GM12878 (cell line): Measurements from ENCODE around the gene PHF10. TPM values are rescaled to one million over a fixed set of nuclear protein-coding genes. Genes with fewer than 3 reads are reported as not detected.

Experiments used
- ATAC-seq: fragments of 200-7000 bp; cut with Tn5 transposase; 3 replicates; pipeline ENCODE4 v1.9.1; 2020; ENCODE audit warnings: mild to moderate bottlenecking, moderate library complexity
- BruUV-seq: library from RNA; stranded (reverse); fragments of 400-500 nt; replicated peaks from 2 replicates; lab custom pipeline; 2021; lab: Mats Ljungman, UMichigan
- CTCF ChIA-PET: fragments of 300-600 bp; sonication (Branson Sonifier 250); formaldehyde crosslinking; extraction: SDS; loops from one replicate; lab custom pipeline; 2021; ENCODE audit warnings: inconsistent platforms; lab: Yijun Ruan, JAX
- POLR2A ChIA-PET: fragments of 350-600 bp; formaldehyde crosslinking; extraction: SDS; loops from one replicate; lab custom pipeline; 2021; ENCODE audit warnings: inconsistent platforms; lab: Charles Lee
- RAD21 ChIA-PET: fragments of 300-600 bp; sonication (Branson Sonifier 250); formaldehyde crosslinking; loops from one replicate; lab custom pipeline; 2023; ENCODE audit warnings: antibody characterized with exemption; ENCODE audit not compliant: unreplicated experiment; lab: Charles Lee
- SMC1A ChIA-PET: fragments of 300-600 bp; sonication (Branson Sonifier 250); formaldehyde crosslinking; loops from one replicate; lab custom pipeline; 2023; ENCODE audit not compliant: unreplicated experiment, uncharacterized antibody; lab: Charles Lee
- DNase-seq: peaks from one replicate; pipeline ENCODE4 v3.0.0-alpha.2; 2011; ENCODE audit warnings: low read depth, low spot score
- FAIRE-seq: peaks from 3 replicates; lab custom pipeline; 2011; peaks lifted over from hg19 to GRCh38; lab: Jason Lieb, UNC
- H2AFZ ChIP-seq: 2 replicates; pipeline ENCODE4 v1.6.0; 2011; ENCODE audit warnings: low read depth, low read length, control low read depth; ENCODE audit not compliant: control insufficient read depth
- H3K27ac ChIP-seq: 2 replicates; pipeline ENCODE4 v1.5.1; 2011; ENCODE audit warnings: control low read depth; ENCODE audit not compliant: control insufficient read depth, insufficient read depth
- H3K27me3 ChIP-seq, 2 experiments: replicated peaks in 1 of 2; 2 replicates each; pipeline versions ENCODE4 v1.6.0 to v1.6.1; 2011; ENCODE audit warnings: low read length in 1 of 2; ENCODE audit not compliant: control insufficient read depth in 2 of 2, insufficient read depth in 2 of 2
- H3K36me3 ChIP-seq, 2 experiments: 2 replicates each; pipeline ENCODE4 v1.5.1; 2011; ENCODE audit warnings: low read length in 1 of 2; ENCODE audit not compliant: control insufficient read depth in 2 of 2, insufficient read depth in 2 of 2
- H3K4me1 ChIP-seq: 2 replicates; pipeline ENCODE4 v1.6.1; 2011; ENCODE audit warnings: mild to moderate bottlenecking, low read length, moderate library complexity, mixed read lengths; ENCODE audit not compliant: control insufficient read depth, insufficient read depth
- H3K4me2 ChIP-seq: 2 replicates; pipeline ENCODE4 v1.6.0; 2011; ENCODE audit warnings: control low read depth; ENCODE audit not compliant: control insufficient read depth, insufficient read depth
- H3K4me3 ChIP-seq: fragments of 200-600 bp; sonication (generic); 2 replicates; pipeline ENCODE4 v1.5.1; 2016
- H3K79me2 ChIP-seq: 2 replicates; pipeline ENCODE4 v1.6.0; 2011; ENCODE audit warnings: low read length; ENCODE audit not compliant: control insufficient read depth, insufficient read depth
- H3K9ac ChIP-seq: 2 replicates; pipeline ENCODE4 v1.8.0; 2011; ENCODE audit warnings: low read length, control low read depth, mixed read lengths; ENCODE audit not compliant: control insufficient read depth, insufficient read depth
- H3K9me3 ChIP-seq: replicated peaks from 3 replicates; pipeline ENCODE4 v1.5.1; 2011; ENCODE audit warnings: mild to moderate bottlenecking, low read length; ENCODE audit not compliant: control insufficient read depth, insufficient read depth
- H4K20me1 ChIP-seq: 2 replicates; pipeline ENCODE4 v1.6.0; 2011; ENCODE audit not compliant: control insufficient read depth, insufficient read depth
- BCL3 ChIP-seq: IDR thresholded peaks from 2 replicates; pipeline ENCODE4 v1.6.1; 2011; ENCODE audit warnings: borderline replicate concordance, low read depth, mild to moderate bottlenecking, moderate library complexity, low read length; ENCODE audit not compliant: insufficient read depth, poor library complexity, severe bottlenecking
- CHD2 ChIP-seq: IDR thresholded peaks from 2 replicates; pipeline ENCODE4 v1.6.1; 2011; ENCODE audit warnings: low read depth, low read length, improper control_type of control experiment, borderline replicate concordance
- EED ChIP-seq: sonication (generic); IDR thresholded peaks from 2 replicates; pipeline ENCODE4 v1.6.1; 2016; ENCODE audit warnings: antibody characterized with exemption, low read depth
- HDAC6 ChIP-seq: fragments of 200-600 bp; sonication (generic); IDR thresholded peaks from one replicate; pipeline ENCODE4 v1.8.0; 2017; ENCODE audit warnings: antibody characterized with exemption; ENCODE audit not compliant: unreplicated experiment
- HDGF ChIP-seq: fragments of 450-650 bp; IDR thresholded peaks from 2 replicates; pipeline ENCODE4 v1.6.1; 2016; ENCODE audit warnings: antibody characterized with exemption
- MLLT1 ChIP-seq: fragments of 450-650 bp; IDR thresholded peaks from 2 replicates; pipeline ENCODE4 v1.6.1; 2016; ENCODE audit warnings: mild to moderate bottlenecking
- POLR2A ChIP-seq: IDR thresholded peaks from 2 replicates; pipeline ENCODE4 v1.6.1; 2011; ENCODE audit warnings: low read depth, mild to moderate bottlenecking, low read length
- POU2F2 ChIP-seq: IDR thresholded peaks from 3 replicates; pipeline ENCODE4 v1.6.1; 2011; ENCODE audit warnings: low read depth, mild to moderate bottlenecking, low read length, borderline replicate concordance
- RB1 ChIP-seq: fragments of 450-650 bp; formaldehyde crosslinking; IDR thresholded peaks from 2 replicates; pipeline ENCODE4 v1.6.1; 2017; ENCODE audit warnings: mild to moderate bottlenecking, borderline replicate concordance
- SMARCA5 ChIP-seq: fragments of 450-650 bp; IDR thresholded peaks from 2 replicates; pipeline ENCODE4 v1.6.1; 2017; ENCODE audit warnings: mild to moderate bottlenecking
- SPI1 ChIP-seq: IDR thresholded peaks from 2 replicates; pipeline ENCODE4 v1.6.1; 2011; ENCODE audit warnings: low read depth, mild to moderate bottlenecking, low read length, moderate library complexity, borderline replicate concordance; ENCODE audit not compliant: insufficient read depth
- WGBS: methylation state at CpG from one replicate; pipeline ENCODE4 v1.1.6; 2016; ENCODE audit warnings: low lambda C conversion rate; ENCODE audit not compliant: insufficient replicate concordance, insufficient coverage; ENCODE audit errors: missing lambda C conversion rate; 5-methylcytosine and 5-hydroxymethylcytosine counted together
- in situ Hi-C: fragments of 300-500 bp; cut with MboI; formaldehyde crosslinking; loops from 9 replicates; pipeline ENCODE4 v1.14.3; 2018; ENCODE audit warnings: mixed read lengths
- intact Hi-C: fragments of 100-400 bp; cut with micrococcal nuclease; formaldehyde crosslinking; loops from one replicate; pipeline ENCODE4 v1.14.2; 2022; ENCODE audit not compliant: unreplicated experiment
- polyA plus RNA-seq, 11 experiments: library from polyadenylated mRNA; depleted of rRNA in 4 of 11; unstranded in 6 of 11; stranded (reverse) in 5 of 11; fragments of >200 nt; fragmentation: Nextera tagmentation in 4 of 11; fragmentation: Illumina TruSeq in 1 of 11; extraction: Ambion mirVana in 4 of 11; extraction: Trizol in 1 of 11; gene quantifications; 1 replicate in 1 of 11; 2 replicates in 10 of 11; pipeline versions ENCODE4 v1.2.1 to v1.2.3, GENCODE V29; 2011 to 2016; ENCODE audit warnings: inconsistent platforms in 2 of 11, missing spikeins in 2 of 11, low read depth in 1 of 11
- total RNA-seq, 4 experiments: library from RNA; depleted of rRNA in 3 of 4; stranded (reverse); fragments of >200 nt in 3 of 4; fragmentation: Illumina TruSeq in 1 of 4; extraction: Trizol in 1 of 4; gene quantifications; 2 replicates each; pipeline versions ENCODE4 v1.2.1 to v1.2.3, GENCODE V29; 2013 to 2021
- TF ChIP-seq, protein P1 (sequence below): fragments of 450-650 bp; IDR thresholded peaks from 2 replicates; pipeline ENCODE4 v1.6.1; 2016; ENCODE audit warnings: mild to moderate bottlenecking

PHF10 gene
- total and polyA plus RNA-seq, 10 of the 15 experiments (the other 5 are each of a cell fraction or from before 2014, with no cell fraction given), result 3.8 to 35.6 (median 15.8) TPM

GRCh38 chr6:169695131-169695530, 29.2 kb downstream of the PHF10 start:
- Histone ChIP-seq H3K4me1 (no peaks in the 10 kb centered on the region), H3K4me3 (no peak overlapping the region), H3K4me2 (no peak overlapping the region), H3K79me2 (no peaks in the 10 kb centered on the region; the same call in 1 of the 2 replicates), H4K20me1 (no peaks in the 10 kb centered on the region), H3K36me3 (no peaks in the 10 kb centered on the region; a peak in 1 of 4 replicates), H3K9ac (no peak overlapping the region), H3K27ac (no peak overlapping the region), H2AFZ (no peak overlapping the region), H3K9me3 (no peaks in the 10 kb centered on the region; the same call in 2 of the 3 replicates), H3K27me3 (no peaks in the 10 kb centered on the region)
- in situ Hi-C loops, result no loop called here
- TF ChIP-seq SPI1, result no peak
- no peak for TF ChIP-seq RB1
- 98% methylated on average over 5 of the region's 5 CpGs for WGBS
- ChIA-PET RAD21 (no interaction called here), POLR2A (no interaction called here), CTCF (no interaction called here), SMC1A (no interaction called here)
- no peak for DNase-seq
- BruUV-seq, result no TSS peak
- intact Hi-C loops, result no loop called here
- no peak for ATAC-seq
- FAIRE-seq, result no peak

DNA sequence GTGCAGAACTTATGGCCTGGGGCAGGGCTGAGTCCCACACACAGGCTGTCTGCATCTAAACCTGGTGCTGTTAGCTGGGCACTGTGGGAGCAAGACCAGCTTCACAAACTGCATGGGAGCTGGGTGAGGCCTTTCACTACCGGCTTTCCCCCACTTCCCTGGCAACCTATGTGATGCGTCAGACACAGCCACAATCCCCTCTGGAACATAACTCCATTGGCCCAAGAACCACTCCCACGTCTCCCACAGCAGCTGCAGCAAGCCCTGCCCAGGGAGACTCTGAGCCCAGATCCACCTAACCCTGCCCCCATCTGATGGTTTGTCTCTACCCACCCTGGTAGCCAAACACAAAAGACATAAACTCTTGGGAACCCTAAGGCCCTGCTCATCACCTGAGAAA, 31.8 kb downstream of the PHF10 start:
- Histone ChIP-seq H3K9ac (no peak overlapping the region), H3K36me3 (no peaks in the 10 kb centered on the region; a peak in 1 of 4 replicates), H3K4me3 (no peak overlapping the region), H4K20me1 (no peaks in the 10 kb centered on the region), H2AFZ (no peak overlapping the region), H3K27me3 (no peaks in the 10 kb centered on the region), H3K4me1 (no peaks in the 10 kb centered on the region), H3K27ac (no peak overlapping the region), H3K4me2 (no peak overlapping the region), H3K79me2 (no peaks in the 10 kb centered on the region; the same call in 1 of the 2 replicates), H3K9me3 (no peaks in the 10 kb centered on the region; the same call in 2 of the 3 replicates)
- WGBS, result 97% methylated on average over 3 of the region's 3 CpGs
- no peak for FAIRE-seq
- ChIA-PET RAD21 (no interaction called here), POLR2A (interaction anchor here (0.8 kb wide), 1 partner anchor 9 kb away, joined by 3 read pairs; no protein-coding TSS in a partner anchor), CTCF (interaction anchor here (1.2 kb wide), 1 partner anchor 9 kb away, joined by 6 read pairs; the partner anchor contains the start of genes C6orf120 and WDR27), SMC1A (interaction anchor here (1.9 kb wide), 1 partner anchor 17 kb away, joined by 6 read pairs; no protein-coding TSS in a partner anchor)
- BruUV-seq, result no TSS peak
- intact Hi-C loops, result no loop called here
- no peak for ATAC-seq
- in situ Hi-C loops, result no loop called here
- no peak for DNase-seq
- TF ChIP-seq MLLT1 (no peak), HDGF (no peak), SMARCA5 (no peak), POU2F2 (no peak), POLR2A (no peak), HDAC6 (no peak), CHD2 (no peak), BCL3 (no peak), EED (no peak)
- TF ChIP-seq, protein P1, sequence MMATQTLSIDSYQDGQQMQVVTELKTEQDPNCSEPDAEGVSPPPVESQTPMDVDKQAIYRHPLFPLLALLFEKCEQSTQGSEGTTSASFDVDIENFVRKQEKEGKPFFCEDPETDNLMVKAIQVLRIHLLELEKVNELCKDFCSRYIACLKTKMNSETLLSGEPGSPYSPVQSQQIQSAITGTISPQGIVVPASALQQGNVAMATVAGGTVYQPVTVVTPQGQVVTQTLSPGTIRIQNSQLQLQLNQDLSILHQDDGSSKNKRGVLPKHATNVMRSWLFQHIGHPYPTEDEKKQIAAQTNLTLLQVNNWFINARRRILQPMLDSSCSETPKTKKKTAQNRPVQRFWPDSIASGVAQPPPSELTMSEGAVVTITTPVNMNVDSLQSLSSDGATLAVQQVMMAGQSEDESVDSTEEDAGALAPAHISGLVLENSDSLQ, result no peak
